Endometrium (tissue), 2 donors: ENCODE data around the gene ZNF627.
A peak's percentile ranks its signal among the peaks of the same experiment; 100 is the strongest.
"Not testable (repeated sequence)": the region's sequence is repeated elsewhere in the genome, so short reads cannot be mapped to it uniquely, and the experiment has no call there.

Experiments used
- FAIRE-seq: peaks from 2 replicates; lab custom pipeline; 2012; peaks lifted over from hg19 to GRCh38; lab: Jason Lieb, UNC
- donor health status: control.
- donor health status: control.

ZNF627 gene

GRCh38 chr19:11626252-11626651 is 29.0 kb downstream of the ZNF627 start:
- FAIRE-seq, result no peak

DNA sequence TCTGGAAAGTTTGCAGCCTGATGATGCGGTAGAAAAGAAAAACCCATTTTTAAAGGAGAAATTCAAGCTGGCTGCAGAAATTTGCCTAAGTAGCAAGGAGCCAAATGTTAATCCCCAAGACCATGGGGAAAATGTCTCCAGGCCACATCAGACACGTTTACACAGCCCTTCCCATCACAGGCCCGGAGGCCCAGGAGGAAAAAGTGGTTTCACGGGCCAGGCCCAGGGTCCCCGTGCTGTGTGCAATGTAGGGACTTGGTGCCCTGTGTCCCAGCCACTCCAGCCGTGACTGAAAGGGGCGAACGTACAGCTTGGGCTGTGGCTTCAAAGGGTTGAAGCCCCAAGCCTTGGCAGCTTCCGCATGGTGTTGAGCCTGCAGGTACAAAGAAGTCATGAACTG is 35.9 kb downstream of the ZNF627 start:
- FAIRE-seq, result no peak

GRCh38 chr19:11634018-11634662 is 36.9 kb downstream of the ZNF627 start:
- FAIRE-seq, result not testable (repeated sequence)

- FAIRE-seq, result no peak
These were observed 41.9 kb downstream of the ZNF627 start for GRCh38 chr19:11639245-11639601.

DNA sequence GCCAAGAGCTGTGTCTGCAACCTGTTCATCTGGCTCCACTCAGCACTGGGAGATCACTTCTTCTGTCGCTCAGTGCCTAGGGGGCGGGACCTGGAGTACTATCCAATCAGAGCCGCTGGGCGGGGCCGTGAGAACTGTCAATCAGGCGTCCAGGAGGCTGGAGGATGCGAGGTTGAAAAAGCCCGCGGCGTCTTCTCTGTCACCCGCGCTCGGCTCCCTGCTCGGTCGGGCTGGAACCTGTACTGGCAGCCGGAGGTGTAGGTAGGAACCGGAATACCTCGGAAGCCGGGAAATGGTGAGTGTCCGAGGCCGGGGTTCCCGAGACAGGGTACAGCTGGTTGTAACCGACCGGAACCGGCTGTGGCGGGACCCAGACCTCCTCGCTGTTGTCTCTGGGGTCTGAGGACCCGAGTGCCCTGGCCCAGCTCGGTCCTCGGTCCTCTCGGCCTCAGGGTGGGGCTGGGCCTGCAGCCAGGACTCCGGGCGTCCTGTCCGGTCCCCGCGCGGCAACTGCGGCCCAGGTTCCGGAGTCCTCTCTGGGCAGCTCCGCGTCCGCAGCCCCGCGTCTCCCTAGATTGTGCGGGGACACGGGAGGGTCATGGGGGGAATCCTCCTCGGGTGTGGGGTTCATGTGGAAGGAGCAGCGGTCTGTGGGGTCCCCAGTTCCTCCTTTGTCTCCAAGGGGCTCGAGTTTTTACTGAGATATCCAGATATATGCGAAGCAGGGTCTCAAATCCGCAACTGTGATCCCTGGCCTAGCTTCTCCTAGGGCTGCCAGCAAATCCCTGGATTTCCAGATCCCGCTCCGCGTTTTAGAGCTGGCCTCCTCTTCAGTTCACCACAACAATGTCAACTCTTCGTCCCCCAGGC is 42.6 kb downstream of the ZNF627 start:
- peak; percentile 91 for FAIRE-seq

DNA sequence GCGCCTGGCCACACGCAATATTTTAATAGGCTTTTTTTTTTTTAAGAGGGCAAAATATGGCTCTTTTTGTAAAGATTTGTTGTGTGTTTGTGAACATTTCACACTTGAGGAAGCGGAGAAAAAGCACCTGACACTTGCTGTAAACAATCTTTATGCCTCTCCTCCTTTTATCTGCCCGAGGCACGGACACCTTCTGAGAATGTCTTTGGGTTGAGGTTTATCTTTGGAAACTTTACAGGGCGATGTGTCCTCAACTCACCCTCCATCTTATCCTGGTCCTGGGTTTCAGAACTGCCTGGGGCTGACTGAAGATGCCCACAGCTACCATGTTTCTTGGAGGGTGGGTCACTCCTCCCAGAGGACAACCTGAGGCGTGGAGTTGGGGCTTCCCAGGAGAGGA is 44.0 kb downstream of the ZNF627 start:
- no peak for FAIRE-seq

DNA sequence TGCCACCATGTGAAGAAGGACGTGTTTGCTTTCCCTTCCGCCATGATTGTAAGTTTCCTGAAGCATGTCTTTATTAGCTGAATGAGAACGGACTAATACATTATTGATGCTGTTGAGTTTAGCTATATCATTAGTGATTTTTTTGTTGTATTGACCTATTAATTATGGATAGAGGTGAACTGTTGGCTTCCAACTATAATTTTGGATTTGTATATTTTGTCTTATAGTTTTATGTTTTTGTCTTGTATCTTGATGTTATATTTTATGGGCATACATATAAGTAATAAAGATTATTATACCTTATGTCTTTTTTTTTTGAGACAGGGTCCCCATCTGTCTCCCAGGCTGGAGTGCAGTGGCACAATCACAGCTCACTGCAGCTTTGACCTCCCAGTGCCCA is 45.6 kb downstream of the ZNF627 start:
- no peak for FAIRE-seq

DNA sequence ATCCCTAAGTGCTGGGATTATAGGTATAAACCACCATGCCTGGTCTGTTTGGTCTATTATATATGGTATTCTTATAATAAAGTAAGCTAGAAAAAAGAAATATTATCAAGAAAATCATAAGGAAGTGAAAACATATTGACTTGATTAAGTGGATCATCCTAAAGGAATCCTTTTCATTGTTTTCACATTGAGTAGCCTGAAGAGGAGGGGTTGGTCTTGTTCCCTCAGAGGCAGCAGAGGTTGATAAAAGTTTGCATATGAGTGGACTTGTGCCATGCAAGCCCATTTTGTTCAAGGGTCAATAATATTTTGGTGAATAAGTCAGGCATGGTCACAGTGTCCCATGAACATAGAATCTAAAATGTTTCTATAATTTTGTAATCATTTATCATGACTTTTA is 52.7 kb downstream of the ZNF627 start:
- FAIRE-seq, result no peak

DNA sequence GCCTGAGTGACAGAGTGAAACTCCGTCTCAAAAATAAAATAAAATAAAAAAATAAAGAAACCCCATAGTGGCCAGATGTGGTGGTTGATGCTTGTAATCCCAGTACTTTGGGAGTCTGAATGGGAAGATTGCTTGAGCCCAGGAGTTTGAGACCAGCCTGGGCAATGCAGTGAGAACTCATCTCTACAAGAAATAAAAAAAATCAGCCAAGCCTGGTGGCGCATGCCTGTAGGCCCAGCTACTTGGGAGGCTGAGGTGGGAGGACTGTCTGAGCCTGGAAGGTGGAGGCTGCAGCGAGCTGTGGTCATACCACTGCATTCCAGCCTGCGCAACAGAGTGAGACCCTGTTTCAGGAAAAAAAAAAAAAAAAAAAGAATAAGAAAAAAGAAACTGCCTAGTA is 53.8 kb downstream of the ZNF627 start:
- FAIRE-seq, result no peak

DNA sequence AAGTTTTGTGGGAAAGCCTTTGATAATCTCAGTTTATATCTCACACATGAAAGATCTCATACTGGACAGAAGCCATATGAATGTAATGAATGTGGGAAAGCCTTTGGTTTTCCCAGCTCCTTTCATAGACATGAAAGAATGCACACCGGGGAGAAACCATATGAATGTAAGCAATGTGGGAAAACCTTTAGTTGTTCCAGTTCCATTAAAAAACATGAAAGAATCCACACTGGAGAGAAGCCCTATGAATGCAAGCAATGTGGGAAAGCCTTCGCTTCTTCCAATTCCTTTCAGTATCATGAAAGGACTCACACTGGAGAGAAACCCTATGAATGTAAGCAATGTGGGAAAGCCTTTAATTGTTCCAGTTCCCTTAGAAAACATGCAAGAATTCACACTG is 54.8 kb downstream of the ZNF627 start:
- FAIRE-seq, result no peak

GRCh38 chr19:11652492-11652891 is 55.2 kb downstream of the ZNF627 start:
- FAIRE-seq, result no peak

DNA sequence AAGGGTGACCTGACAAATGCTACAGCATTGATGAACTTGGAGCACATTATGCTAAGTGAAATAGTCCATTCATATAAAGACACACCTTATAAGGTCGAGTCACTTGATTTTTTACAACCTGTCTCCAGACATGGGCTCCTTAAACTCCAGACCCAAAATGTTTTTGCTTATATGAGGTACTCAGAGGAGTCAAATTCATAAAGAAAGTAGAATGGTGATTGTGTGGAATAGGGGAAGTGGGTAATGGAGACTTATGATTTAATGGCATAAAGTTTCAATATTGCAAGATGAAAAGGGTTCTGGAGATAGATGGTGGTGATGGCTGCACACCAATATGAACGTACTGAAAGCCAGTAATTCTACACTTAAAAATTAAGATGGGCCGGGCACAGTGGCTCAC is 59.3 kb downstream of the ZNF627 start:
- FAIRE-seq, result no peak

GRCh38 chr19:11657307-11657706 is 60.0 kb downstream of the ZNF627 start:
- FAIRE-seq, result no peak

- no peak for FAIRE-seq
These were observed 61.7 kb downstream of the ZNF627 start for GRCh38 chr19:11658970-11659369.

GRCh38 chr19:11659612-11660011 is 62.3 kb downstream of the ZNF627 start:
- FAIRE-seq, result no peak

DNA sequence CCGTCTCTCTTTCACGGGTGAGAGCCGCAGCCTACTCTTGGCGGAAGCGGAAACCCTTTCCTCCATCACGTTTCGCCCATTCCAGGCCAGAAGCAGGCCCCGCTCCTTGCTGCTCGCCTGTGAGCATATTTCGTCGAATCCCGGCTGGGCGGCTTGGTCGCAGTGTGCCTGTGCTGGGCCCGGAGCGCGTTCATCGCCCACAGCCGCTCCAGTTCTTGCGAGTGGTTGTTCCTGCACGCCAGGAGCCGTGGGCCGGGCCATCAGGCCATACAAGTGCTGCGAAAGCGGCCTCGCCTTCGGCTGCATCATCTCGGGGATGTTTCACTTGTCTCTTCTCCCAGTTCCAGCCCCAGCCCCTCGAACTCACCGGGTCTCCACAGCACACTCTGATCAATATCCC is 65.0 kb downstream of the ZNF627 start:
- FAIRE-seq, result no peak

DNA sequence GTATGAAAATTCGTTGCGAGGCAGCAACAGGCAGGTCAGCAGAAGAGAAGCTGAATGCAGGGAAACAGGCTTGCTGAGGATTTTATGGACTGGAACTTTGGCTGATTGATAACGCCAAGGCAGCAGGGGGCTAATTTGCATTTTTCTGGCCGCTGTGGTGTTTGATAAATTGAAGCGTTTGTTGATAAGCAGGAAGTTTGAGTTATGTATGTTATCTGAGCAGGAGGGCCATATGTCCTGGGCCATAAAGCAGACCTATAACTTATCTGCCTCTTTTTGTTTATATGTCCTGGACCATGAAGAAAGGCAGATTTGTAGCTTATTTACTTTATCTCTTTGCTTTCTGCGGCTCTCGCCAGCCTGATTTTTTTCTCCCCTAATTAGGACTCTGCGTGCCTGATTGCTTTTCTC is 65.9 kb downstream of the ZNF627 start:
- no peak for FAIRE-seq
